ENCODE data around the gene STKLD1.

- no peak for TF ChIP-seq YY1 (IDR thresholded peaks at IDR 0.05; ENCODE audit: insufficient read depth, insufficient read length)
- no peak for TF ChIP-seq SUZ12 (IDR thresholded peaks at IDR 0.05; ENCODE audit: extremely low read depth, insufficient read depth, insufficient read length)
Measured at GRCh38 chr9:133417541-133418461, 41.6 kb downstream of the STKLD1 start, which contains the start of gene REXO4.
